GM19452 (cell line): ENCODE results near the gene EPHA2.
"Not testable (repeated sequence)": the region's sequence is repeated elsewhere in the genome, so short reads cannot be mapped to it uniquely, and the experiment has no call there.

ENCODE experiments used
- ATAC-seq: cut with Tn5 transposase; IDR thresholded peaks from one replicate; pipeline ENCODE4 v1.9.1; 2021; ENCODE audit not compliant: unreplicated experiment

EPHA2 gene

DNA sequence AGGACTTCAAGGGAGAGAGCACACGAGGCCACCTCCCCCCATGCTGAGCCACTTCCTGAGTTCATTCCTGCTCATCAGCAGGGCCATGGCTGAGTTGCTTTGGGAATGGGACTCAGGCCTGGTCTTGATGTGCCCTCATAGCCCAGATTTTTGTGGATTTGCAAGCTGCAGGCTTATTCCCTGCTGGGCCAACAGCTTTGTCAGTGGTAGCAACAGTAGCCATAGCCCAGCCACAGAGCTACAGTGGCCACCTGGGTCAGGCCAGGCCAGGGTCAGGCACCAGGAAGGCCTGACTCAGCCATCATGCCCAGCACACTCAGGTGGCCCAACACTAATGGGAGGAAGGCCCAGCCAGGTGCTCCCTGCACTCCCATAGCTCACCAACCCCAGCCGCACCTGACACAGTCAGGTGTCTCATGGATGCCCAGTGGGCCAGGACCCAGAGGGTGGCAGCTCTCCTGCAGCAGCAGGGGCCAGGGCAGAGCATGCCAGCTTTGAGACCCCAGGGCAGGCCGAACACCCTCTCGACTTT, 33.5 kb downstream of the EPHA2 start:
- ATAC-seq: no peak

- ATAC-seq: no peak
These were observed 34.9 kb downstream of the EPHA2 start for GRCh38 chr1:16120940-16121410.

GRCh38 chr1:16120407-16120806, 35.5 kb downstream of the EPHA2 start:
- no peak for ATAC-seq

GRCh38 chr1:16119926-16120325, 35.9 kb downstream of the EPHA2 start:
- ATAC-seq: no peak

DNA sequence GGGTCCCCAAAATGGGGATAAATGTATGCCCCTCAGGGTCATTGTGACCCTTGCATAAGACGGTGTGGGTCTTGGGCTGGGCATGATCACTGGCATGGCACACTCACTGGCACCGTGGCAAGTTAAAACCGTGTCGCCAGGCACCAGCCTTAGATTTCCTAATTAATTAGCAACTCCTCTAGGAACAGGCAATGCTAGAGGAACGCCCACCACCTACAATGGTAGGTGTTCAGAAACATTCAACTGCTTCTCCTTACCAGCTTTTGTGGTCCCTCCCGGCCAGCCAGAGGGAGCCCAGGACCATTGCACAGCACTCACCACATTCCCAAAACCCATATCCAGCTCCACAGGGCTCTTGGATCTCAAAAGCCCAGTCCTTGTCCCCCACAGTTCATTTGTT, 36.4 kb downstream of the EPHA2 start:
- no peak for ATAC-seq

DNA sequence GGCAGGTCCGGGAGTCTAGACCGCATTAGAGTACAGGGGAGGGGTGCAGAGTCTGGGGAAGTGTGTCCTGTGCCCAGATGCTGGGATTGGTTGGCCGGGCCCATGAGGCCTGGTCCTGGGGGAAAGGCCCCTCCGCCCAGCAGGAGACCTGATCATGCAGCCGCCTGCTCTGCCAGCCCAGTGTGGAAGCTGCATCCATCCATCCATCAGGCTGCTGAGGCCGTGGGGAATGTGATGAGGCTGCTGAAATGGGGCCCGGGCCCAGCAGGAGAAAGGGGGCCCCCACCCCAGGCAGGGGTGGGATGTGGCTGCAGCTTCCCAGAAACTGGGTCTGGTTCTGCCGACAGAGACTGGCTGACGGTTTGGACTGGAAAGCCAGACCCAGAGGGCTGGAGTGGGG, 37.2 kb downstream of the EPHA2 start:
- ATAC-seq: no peak

GRCh38 chr1:16117936-16118335, 37.9 kb downstream of the EPHA2 start:
- ATAC-seq: no peak

GRCh38 chr1:16117369-16117768, 38.5 kb downstream of the EPHA2 start:
- no peak for ATAC-seq

GRCh38 chr1:16116625-16117024, 39.2 kb downstream of the EPHA2 start:
- ATAC-seq: no peak

GRCh38 chr1:16116002-16116401, 39.9 kb downstream of the EPHA2 start:
- ATAC-seq: no peak

GRCh38 chr1:16115468-16115983, 40.3 kb downstream of the EPHA2 start:
- no peak for ATAC-seq

GRCh38 chr1:16114527-16115467, 41.1 kb downstream of the EPHA2 start:
- no peak for ATAC-seq

GRCh38 chr1:16112596-16113555, 43.0 kb downstream of the EPHA2 start:
- ATAC-seq: no peak

GRCh38 chr1:16111771-16112595, 43.9 kb downstream of the EPHA2 start:
- no peak for ATAC-seq

- no peak for ATAC-seq
These were observed 45.0 kb downstream of the EPHA2 start for GRCh38 chr1:16110884-16111283.

GRCh38 chr1:16110456-16110855, 45.4 kb downstream of the EPHA2 start:
- ATAC-seq: no peak

DNA sequence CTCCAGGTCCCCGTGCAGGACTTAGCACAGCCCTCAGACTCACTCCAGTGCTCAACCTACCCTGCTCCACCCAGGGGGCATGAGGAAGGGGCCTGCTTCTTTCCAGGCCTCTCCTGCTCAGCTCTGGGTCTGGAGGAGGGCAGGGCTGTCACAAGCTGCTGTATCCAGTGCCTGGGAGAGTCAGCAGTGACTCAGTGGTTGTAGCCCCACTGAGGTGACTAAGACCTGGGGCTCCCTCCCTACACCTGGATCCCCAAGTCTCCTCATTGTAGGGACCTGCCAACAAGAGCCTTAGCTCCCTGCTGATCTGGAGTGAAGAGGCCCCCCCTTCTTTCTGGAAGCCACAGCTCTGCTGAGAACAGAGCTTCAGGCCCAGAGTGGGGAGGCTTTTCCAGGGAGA, 46.3 kb downstream of the EPHA2 start:
- no peak for ATAC-seq

GRCh38 chr1:16107039-16107438, 48.8 kb downstream of the EPHA2 start:
- ATAC-seq: not testable (repeated sequence)

DNA sequence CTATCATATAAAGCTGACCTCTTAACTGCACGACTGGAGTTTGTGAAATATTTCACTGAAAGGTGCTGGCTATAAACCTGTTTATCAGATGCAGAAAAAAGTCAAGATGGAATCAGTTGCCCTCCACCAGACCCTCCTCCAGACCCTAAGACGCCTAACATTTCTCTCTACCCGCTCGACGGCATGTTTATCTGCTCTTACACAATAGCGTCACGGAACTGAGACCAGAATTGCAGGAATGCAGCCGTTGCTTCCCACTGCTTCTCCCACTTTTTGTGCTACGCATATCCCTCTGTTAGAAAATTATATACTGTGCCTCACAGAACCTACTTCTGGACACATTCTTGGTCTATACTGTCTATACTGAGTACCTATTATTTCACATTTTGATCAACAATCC, 54.2 kb downstream of the EPHA2 start:
- ATAC-seq: no peak

DNA sequence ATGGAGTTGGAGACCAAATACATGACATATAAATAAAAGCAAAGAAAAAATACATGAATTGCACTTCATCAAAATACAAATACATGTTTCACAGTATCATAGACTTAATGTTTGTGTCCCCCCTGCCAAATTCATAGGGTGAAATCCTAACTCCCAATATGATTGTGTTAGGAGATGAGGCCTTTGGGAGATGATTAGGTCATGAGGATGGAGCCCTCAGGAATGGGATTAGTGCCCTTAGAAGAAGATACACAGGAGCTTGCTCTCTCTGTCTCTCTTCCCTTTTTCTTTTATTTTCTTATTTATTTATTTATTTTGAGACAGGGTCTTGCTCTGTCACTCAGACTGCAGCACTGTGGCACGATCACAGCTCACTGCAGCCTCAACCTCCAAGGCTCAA, 56.5 kb downstream of the EPHA2 start:
- ATAC-seq: no peak
